Measurements from ENCODE around the gene PC. TPM values are rescaled to one million over a fixed set of nuclear protein-coding genes. Genes with fewer than 3 reads are reported as not detected.

Gene PC
- total and polyA plus RNA-seq, 2 donors (not counting 3 experiments of a cell fraction or from before 2014, with no cell fraction given): 5.5 to 17.5 TPM

DNA sequence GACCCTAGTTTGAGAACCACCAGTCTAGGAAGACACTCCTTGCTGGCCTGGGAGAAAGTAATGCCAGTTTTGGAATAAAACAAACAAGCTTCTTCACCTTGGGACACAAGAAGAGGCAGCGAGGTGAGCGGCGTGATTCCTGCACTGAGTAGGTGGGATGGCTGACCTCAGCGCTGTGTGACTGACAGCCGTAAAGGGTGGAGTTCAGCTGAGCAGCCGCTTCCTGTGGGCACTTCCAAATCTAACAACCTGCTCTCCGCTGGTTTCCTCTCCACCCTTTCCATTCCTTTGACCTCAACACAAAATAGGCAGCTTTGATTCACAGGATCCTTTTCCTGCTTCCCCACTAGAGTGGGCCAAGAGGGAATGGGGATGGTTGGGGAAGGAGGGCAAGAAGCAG is 45.8 kb downstream of the PC start:
- DNase-seq (ENCODE audit: low read depth, low spot score) (peak; percentile 19), FAIRE-seq (no peak)
- Histone ChIP-seq H3K9me3 (replicated peaks; ENCODE audit: control insufficient read depth, insufficient read depth, low read length) (no peaks in the 10 kb centered on the region), H3K4me2 (ENCODE audit: insufficient read depth, low read length) (no peak overlapping the region), H3K36me3 (ENCODE audit: control insufficient read depth in 2 of 2, extremely low read depth in 1 of 2, insufficient read depth in 2 of 2, low read length in 2 of 2) (no peaks in the 10 kb centered on the region), H4K20me1 (replicated peaks; ENCODE audit: control insufficient read depth, extremely low read depth, insufficient read depth, low read length) (no peaks in the 10 kb centered on the region), H3K27me3 (ENCODE audit: control insufficient read depth in 2 of 2, insufficient read depth in 2 of 2, low read length in 2 of 2) (no peaks in the 10 kb centered on the region), H3K9me1 (replicated peaks; ENCODE audit: control insufficient read depth, extremely low read depth, insufficient read depth, low read length) (no peaks in the 10 kb centered on the region), H2AFZ (ENCODE audit: low read depth, low read length) (peak overlapping the region; percentile 17), H3K27ac (ENCODE audit: insufficient read depth, low read depth, low read length) (no peak overlapping the region), H3K79me2 (ENCODE audit: control insufficient read depth, insufficient read depth, low read length) (no peaks in the 10 kb centered on the region), H3K4me1 (ENCODE audit: control insufficient read depth, extremely low read depth, insufficient read depth, low read length) (peaks cover 5% of the 10 kb centered on the region), H3K9ac (replicated peaks; ENCODE audit: extremely low read depth, insufficient read depth, low read length) (no peak overlapping the region), H3K4me3 (replicated peaks in 1 of 3; ENCODE audit: insufficient read depth in 1 of 3, low read depth in 1 of 3, low read length in 3 of 3) (no peak overlapping the region)
- ChIA-PET POLR2A (no interaction called here), CTCF (interaction anchor here (0.8 to 0.9 kb wide), 2 partner anchors 11 to 29 kb away, joined by 3 read pairs; no protein-coding TSS in a partner anchor)
- intact Hi-C loops (cut with micrococcal nuclease) (no loop called here), dilution Hi-C loops (cut with MboI; ENCODE audit: extremely low pct_ligation_motif_present, low sequenced_read_pairs) (no loop called here)
- no TSS peak for BruUV-seq (replicated peaks)
- TF ChIP-seq POLR2AphosphoS5 (IDR thresholded peaks at IDR 0.05; ENCODE audit: insufficient read depth, low read depth, low read length) (no peak), GATA2 (IDR thresholded peaks at IDR 0.05; ENCODE audit: insufficient read depth, insufficient read length, low read depth, low read length) (no peak), JUN (IDR thresholded peaks at IDR 0.05; ENCODE audit: borderline replicate concordance, insufficient read depth, insufficient read length, low read depth) (no peak), MYC (IDR thresholded peaks at IDR 0.05; ENCODE audit: low read depth, low read length) (no peak), EZH2 (IDR thresholded peaks at IDR 0.05; ENCODE audit: borderline replicate concordance, low read depth, low read length, severe bottlenecking) (no peak), FOS (IDR thresholded peaks at IDR 0.05; ENCODE audit: borderline replicate concordance, insufficient read depth, low read length) (no peak), POLR2A (IDR thresholded peaks at IDR 0.05; ENCODE audit: low read depth, low read length) (no peak), CTCF (IDR thresholded peaks at IDR 0.05; ENCODE audit: extremely low read depth in 1 of 2, insufficient read depth in 1 of 2, low read depth in 1 of 2, low read length in 2 of 2) (no peak)
- TF ChIP-seq, protein P1, sequence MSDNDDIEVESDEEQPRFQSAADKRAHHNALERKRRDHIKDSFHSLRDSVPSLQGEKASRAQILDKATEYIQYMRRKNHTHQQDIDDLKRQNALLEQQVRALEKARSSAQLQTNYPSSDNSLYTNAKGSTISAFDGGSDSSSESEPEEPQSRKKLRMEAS (IDR thresholded peaks at IDR 0.05; ENCODE audit: insufficient read depth, insufficient read length): no peak

Data from endothelial cell of umbilical vein (primary cell).